ENCODE measurements around the gene CMTR2.

The CMTR2 gene

DNA sequence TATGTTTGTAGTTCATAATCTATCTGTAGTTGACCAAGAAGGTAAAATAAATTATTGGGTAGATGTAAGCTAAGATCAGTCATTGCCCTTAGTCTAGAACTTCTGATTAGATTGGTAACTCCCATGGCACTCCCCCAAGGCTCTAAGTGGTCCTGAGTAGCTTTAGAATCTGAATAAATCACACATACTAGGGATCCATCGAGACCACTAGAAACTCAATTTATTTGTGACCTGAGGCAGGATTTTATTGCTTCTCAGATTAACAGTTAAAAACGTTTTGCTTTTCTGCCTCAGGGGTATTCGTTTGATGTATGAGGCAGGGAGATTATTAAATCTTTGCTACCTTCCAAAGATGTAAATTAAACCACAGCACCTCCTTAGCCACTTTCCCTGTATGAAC, 24.9 kb downstream of the CMTR2 start:
- no peak for DNase-seq

DNA sequence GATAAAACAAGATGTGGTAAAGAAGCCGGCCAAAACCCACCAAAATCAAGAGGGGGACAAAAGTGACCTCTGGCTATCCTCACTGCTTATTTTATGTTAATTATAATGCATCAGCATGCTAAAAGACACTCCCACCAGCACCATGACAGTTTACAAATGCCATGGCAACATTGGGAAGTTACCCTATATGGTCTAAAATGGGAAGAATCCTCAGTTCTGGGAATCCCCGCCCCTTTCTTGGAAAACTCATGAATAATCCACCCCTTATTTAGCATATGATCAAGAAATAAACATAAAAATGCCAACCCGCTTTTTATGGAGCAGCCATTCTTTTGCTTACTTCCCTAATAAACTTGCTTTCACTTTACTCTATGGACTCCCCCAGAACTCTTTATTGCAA, 25.6 kb downstream of the CMTR2 start:
- no peak for DNase-seq

DNA sequence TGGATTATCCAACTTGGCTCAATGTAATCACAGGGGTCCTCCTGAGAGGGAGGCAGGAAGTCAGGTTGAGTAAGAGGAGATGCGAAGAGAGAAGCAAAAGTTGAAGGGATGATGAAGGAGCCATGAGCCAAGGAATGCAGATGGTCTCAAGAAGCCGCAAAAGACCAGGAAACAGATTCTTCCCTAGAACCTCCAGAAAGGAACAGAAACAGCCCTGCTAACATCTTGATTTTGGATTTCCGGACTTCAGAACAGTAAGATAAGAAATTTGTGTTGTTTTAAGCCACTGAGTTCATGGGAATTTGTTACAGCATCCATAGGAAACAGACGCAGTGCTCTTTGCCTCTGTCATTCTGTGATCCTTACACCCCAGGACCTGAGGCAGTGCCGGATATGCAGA, 26.8 kb downstream of the CMTR2 start:
- no peak for DNase-seq

DNA sequence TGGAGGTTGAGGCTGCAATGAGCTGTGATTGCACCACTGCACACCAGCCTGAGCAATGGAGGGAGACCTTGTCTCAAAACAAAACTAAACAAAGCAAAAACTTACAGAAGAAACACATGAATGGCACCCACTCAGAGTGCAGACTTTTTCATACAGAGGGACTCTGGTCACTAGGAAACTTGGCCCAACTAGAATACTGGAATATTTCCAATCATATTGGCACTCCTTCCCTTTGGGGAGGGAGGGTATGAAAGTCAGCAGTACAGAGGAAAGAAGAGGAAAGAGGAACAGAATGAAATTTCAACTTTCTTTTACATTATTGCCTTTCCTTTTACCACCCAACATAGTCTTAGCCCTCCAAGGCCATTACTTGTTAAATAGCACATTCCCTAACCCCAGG, 28.2 kb downstream of the CMTR2 start:
- DNase-seq: no peak

DNA sequence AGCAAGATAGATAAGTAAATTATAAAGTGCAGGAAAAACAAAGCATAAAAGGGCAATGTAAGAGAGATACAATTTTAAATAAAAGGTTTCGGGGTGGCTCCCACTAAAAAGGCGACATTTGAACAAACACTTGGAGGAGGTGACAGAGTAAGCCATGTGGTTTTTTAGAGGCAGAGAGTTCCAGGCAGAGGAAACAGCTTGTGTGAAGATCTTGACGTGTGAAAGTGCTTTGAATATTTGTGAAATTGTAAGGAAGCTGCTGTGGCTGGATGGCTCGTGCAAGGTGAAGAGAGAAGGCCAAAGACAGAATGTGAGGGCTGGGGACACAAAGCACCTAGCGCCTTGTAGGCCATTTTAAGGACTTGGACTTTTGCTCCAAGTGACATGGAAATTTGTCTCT, 30.1 kb downstream of the CMTR2 start:
- no peak for DNase-seq

DNA sequence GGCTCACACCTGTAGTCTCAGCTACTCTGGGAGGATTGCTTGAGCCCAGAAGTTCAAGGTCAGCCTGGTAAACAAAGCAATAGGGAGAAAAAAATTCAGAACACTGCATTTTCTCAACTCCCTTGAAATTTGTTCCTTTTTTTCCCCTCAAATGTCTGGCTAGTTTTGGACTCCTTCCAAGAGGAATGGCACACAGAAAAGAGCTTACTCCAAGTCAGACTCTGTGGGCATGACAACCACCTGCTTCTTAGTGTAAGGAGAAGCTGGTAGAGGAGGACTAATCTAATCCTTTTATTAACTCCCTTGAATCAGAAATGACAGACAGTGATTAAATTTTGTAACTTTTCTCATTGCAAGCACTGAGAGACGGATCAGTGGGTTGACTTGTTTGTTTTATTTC, 30.8 kb downstream of the CMTR2 start:
- DNase-seq: peak; percentile 16

DNA sequence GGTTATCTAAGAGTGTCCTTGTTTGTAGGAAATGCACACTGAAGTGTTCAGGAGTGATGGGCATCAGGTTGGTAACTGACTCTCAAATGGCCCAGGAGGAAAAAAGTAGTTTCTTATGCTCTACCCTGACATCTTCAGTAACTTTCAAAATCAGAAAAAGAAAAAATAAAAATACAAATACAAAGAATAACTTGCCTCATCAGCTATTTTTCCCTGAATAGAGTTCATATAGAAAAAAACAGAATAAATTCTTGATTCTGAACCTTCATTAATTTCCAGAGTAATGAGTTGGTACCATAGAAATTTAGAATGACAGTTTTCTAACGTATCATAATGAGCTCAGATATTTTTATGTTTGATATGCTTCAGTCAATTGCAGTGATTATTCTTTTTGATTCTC, 31.4 kb downstream of the CMTR2 start:
- DNase-seq: no peak

DNA sequence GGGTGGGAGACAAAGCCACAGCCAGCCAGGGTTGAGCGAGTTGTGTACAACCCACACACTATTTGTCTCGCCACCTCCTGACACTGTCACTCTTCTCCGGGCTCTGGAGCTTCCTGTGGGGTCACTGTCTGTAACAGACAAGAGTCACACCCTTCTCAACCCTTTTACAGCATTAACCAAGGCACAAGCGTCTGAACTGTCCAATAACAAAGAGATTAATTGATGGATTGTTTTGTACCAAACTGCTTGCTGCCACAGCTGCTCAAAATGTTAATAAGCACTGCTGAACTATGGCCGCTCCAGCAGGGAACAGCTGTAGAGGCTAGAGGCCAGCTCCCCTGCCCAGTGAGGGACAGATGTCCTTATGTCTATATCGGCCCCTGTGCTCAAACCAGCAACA, 33.5 kb downstream of the CMTR2 start:
- peak; percentile 43 for DNase-seq

DNA sequence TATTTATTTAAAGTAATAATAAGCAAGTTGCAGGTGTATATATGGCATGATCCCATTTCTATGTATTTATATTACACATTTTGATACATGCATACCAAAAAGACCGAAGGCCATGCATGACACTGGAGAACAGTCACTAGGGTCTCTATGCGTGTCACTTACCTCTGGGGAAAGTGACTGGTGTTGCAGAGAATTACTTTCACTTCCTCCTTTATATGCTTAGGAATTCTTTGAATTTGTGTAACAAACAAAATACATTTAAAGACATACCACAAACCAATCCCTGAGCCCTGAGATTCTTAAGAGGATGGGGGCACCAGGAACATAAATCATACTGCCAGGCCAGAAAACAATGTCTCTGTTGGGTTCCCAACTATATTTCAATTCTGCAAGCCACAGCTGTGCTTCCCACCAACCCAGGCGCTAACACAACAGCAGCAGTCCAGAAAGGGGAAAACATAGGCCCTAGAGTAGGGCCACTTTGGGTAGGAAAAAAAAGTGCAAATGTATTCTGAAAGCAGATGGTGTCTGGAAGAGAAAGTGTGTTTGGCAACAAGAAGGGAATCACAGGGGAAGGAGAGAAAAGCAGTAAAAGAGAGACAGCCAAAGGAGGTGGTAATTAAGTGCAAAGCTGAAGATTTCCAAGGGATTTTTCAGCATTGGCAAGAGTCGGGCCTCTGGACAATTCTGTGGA, 34.2 kb downstream of the CMTR2 start:
- DNase-seq: no peak

DNA sequence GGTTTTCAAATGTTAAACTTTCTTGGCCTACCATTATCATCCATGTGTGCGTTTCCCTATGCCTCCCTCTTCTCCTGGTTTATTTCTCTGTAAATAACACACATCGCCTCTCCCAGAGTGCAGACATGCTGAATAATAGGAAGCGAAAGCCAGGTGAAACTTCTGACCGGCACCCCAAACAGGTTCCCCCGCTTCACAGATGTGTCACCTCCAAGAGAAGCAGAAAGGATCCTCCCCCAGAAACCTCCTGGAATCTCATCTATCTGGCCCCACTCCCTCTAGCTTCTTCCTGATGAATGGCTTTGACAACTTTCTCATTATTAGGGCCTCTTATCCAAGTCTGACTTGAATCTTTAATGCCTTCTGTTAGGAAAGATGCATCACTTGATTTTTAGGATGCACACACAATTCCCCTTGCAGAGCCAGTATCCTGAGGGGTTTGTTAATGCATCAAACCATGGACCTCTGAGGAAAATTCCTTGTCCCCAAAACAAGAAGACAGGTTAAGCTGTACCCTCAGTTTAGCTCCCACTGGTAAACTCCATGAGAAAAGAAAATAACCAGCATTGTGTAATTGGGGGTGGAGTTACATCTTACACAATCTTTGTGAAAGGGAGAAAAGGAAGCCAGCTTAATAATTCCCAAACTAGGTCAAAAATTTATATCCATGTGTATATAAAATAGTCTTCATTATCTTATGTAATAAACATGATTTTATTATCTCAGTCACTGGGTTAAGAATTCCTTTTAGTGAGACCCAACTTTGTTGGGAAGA, 38.6 kb downstream of the CMTR2 start:
- no peak for DNase-seq

DNA sequence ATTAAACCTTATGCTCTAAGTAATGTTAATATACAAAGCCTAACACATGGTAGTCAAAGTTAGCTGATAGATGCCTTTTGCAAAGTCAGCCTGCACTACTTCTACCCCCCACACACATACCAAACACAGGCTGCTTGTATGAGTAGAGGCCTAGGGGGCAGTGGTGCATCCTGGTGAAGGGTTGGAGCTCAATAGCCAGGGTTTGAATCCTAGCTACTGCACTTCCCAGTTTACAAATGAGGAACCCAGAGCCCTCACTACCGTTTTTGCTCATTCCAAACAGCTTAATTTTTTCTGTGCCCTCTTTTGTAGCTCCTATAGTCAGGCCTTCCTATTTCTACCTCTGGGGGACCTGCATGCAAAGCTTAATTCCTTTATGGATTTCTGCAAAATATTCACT, 39.8 kb downstream of the CMTR2 start:
- DNase-seq: no peak

DNA sequence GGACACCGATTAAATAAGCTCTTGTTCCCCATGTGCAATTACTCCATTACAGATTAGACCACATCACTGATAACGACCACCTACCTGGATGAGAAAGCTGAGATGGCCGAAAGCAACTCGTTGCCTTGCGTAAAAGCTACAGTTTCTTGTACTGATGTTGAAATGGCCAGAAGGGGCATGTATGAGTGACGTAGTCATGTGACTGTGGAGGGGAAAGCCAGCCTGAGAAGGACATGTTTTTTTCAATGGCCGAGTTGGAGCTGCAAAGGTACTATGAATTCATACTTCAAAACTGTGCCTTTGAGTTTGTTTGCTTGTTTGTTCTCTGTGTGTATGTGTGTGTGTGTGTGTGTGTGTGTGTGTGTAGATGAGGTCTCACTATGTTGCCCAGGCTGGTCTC, 41.7 kb downstream of the CMTR2 start:
- no peak for DNase-seq

DNA sequence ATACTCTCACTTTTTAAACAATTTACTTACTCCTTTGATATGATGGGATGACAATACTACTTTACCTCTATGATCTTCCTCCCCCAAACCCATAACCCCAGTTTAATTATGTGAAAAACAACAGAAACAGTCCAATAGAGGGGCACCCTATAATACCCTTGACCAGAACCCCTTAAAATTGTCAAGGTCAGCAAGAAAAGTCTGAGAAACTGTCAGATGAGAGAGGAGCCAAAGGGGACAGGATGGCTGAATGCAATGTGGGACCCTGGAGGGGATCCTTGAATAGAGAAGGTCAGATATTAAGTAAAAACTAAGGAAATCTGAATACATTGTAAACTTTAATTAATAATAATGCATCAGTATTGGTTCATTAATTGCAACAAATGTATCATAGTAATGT, 42.9 kb downstream of the CMTR2 start:
- no peak for DNase-seq

DNA sequence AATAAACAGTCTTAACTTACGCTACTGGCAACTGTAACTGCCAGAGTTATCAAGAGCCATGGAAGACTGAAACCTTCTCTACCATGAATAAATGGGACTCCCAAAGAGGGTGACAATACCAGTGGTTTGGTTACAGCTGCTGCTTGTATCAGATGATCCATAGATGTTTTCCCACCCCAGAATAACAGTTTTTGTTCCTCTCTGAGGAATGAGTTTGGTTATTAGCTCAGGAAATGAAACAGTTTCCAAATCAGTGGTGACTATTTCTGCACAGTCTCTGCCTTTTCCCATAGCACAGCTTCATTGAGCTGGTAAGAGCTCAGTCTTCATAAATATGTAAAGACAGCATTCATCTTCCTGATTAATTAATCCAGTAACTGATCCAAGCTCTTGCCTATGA, 44.7 kb downstream of the CMTR2 start:
- no peak for DNase-seq

DNA sequence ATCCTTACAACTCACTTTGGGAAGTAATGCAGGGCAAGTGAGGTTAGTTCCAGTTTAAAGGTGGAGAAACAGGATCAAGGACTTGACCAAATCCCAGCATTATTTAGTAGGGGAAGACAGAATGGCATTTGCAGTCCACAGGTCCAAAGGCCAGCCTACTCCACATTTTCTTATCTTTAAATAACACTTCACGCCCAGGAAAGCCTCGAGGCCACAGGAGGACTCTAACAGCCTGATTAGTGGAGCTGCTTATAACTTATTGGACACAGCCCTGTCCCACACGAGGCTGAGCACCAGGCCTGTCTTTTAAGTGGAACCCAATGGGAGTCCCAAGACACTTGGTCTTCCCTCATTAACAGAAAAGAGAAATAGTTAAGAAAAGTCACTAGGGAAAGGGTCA, 46.6 kb downstream of the CMTR2 start:
- DNase-seq: no peak

DNA sequence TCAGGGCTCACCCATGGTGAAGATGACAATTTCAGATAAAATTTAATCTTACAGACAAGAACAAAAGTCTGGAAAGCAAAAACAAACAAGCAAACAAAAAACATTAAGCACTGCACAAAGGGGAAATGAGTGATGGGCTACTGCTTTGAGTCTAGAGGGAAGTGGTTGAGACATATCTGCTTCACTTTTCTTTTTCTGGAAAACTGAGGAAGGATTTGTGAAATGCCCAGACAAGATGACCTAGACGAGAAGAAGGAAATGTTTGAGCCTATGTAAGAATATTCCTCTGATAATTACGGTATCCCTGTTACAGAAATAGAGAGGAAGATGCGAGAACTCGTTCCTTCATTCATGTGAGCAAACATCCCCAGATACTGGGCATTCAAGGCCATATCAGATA, 47.2 kb downstream of the CMTR2 start:
- DNase-seq: no peak
